ENCODE measurements around the gene LRRC8A. TPM values are rescaled to one million over a fixed set of nuclear protein-coding genes. Genes with fewer than 3 reads are reported as not detected.

Gene LRRC8A
- polyA plus RNA-seq, 1 of the 3 experiments (the other 2 are of a cell fraction), result 30.4 TPM

DNA sequence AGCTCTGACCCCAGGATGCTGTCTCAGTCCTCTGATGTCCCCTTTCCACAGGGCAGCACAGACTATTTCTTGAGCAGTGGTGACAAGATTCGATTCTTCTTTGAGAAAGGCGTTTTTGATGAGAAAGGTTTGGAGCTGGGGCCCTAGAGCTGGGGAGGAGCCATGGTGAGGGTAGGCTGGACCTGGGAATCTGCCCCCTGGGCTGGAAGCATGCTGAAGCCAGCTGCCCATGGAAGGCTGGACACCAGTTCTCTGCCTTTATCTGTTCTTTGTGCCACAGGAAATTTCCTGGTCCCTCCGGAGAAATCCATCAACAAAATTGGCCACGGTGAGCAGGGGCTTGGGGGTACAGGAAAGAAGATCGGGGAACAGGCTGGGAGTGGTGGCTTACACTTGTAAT, 51.8 kb downstream of the LRRC8A start:
- Histone ChIP-seq H4K20me1 (ENCODE audit: insufficient read depth) (no peaks in the 10 kb centered on the region), H3K9ac (no peak overlapping the region), H2AFZ (ENCODE audit: low read depth) (no peak overlapping the region), H3K4me1 (ENCODE audit: control insufficient read depth in 1 of 2, insufficient read depth in 2 of 2, low read depth in 1 of 2, low read length in 1 of 2) (no peaks in the 10 kb centered on the region), H3K9me2 (no peaks in the 10 kb centered on the region), H3K4me3 (ENCODE audit: low read depth in 2 of 2, low read length in 1 of 2) (no peak overlapping the region), H3K27ac (ENCODE audit: low read depth in 2 of 2, low read length in 1 of 2) (no peak overlapping the region), H3K4me2 (no peak overlapping the region), H3F3A (replicated peaks; ENCODE audit: insufficient read depth) (no peaks in the 10 kb centered on the region), H3K27me3 (ENCODE audit: insufficient read depth) (no peaks in the 10 kb centered on the region), H3K79me2 (ENCODE audit: insufficient read depth) (no peaks in the 10 kb centered on the region), H3K9me3 (no peaks in the 10 kb centered on the region), H3K36me3 (replicated peaks in 1 of 2; ENCODE audit: control insufficient read depth in 1 of 2, insufficient read depth in 2 of 2, low read length in 1 of 2) (no peaks in the 10 kb centered on the region)
- POLR2A ChIA-PET, result interaction anchor here (0.6 to 0.7 kb wide), 2 partner anchors 919 to 1286 kb away, joined by 3 read pairs; no protein-coding TSS in a partner anchor
- WGBS (ENCODE audit: low lambda C conversion rate), result 87% methylated on average over 5 of the region's 5 CpGs
- DNase-seq, result no peak
- TF ChIP-seq GATA2 (CRISPR knock-in tag; IDR thresholded peaks at IDR 0.05) (no peak), FOXM1 (IDR thresholded peaks at IDR 0.05; ENCODE audit: low read depth) (no peak)
- CTCF ChIA-PET, result interaction anchor here (1.0 kb wide), 1 partner anchor 232 kb away, joined by 3 read pairs; the partner anchor contains the start of gene PKN3

DNA sequence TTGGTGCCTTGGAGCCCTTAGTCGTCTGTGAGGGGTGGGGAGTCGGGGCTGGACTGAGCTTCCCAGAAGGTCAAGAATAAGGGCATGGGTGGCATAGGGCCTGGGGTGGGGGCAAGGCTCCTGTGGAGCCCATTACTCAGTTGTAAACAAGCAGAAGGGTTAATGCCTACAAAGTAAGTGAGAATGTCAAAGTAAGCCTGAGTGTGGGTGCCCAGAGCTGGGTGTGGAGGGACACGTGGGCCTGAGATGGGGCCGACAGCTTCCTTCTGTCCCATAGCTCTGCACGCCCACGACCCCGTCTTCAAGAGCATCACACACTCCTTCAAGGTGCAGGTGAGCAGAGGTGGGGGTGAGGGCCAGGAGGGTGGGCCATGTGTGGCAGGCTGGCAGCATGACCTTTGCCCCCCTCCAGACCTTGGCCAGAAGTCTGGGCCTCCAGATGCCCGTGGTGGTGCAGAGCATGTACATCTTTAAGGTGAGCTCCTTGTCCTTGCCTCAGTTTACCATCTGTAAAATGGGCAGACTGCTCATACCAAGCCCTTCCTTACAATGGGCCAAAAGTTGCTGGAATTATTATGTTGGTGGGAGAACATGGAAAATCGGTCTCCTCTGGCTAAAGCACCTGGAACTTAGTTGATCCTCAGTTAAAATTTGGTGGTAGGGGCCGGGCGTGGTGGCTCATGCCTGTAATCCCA, 54.4 kb downstream of the LRRC8A start:
- Histone ChIP-seq H3K9ac (no peak overlapping the region), H3K4me2 (no peak overlapping the region), H3K9me3 (no peaks in the 10 kb centered on the region), H4K20me1 (ENCODE audit: insufficient read depth) (no peaks in the 10 kb centered on the region), H3K36me3 (replicated peaks in 1 of 2; ENCODE audit: control insufficient read depth in 1 of 2, insufficient read depth in 2 of 2, low read length in 1 of 2) (no peaks in the 10 kb centered on the region), H3K27me3 (ENCODE audit: insufficient read depth) (no peaks in the 10 kb centered on the region), H3K27ac (ENCODE audit: low read depth in 2 of 2, low read length in 1 of 2) (no peak overlapping the region), H3K9me2 (no peaks in the 10 kb centered on the region), H3F3A (replicated peaks; ENCODE audit: insufficient read depth) (no peaks in the 10 kb centered on the region), H2AFZ (ENCODE audit: low read depth) (no peak overlapping the region), H3K4me1 (ENCODE audit: control insufficient read depth in 1 of 2, insufficient read depth in 2 of 2, low read depth in 1 of 2, low read length in 1 of 2) (peaks cover 6 to 12% of the 10 kb centered on the region in 2 experiments; a peak in 2 of 4 replicates), H3K4me3 (ENCODE audit: low read depth in 2 of 2, low read length in 1 of 2) (no peak overlapping the region), H3K79me2 (ENCODE audit: insufficient read depth) (no peaks in the 10 kb centered on the region)
- POLR2A ChIA-PET, result interaction anchor here (1.6 kb wide), 1 partner anchor 12 kb away, joined by 3 read pairs; no protein-coding TSS in a partner anchor
- no peak for TF ChIP-seq POLR2AphosphoS5 (IDR thresholded peaks at IDR 0.05; ENCODE audit: low read depth, low read length)
- no peak for TF ChIP-seq RXRA (IDR thresholded peaks at IDR 0.05; ENCODE audit: borderline replicate concordance, low read depth)
- no peak for TF ChIP-seq FOSL2 (IDR thresholded peaks at IDR 0.05; ENCODE audit: borderline replicate concordance, low read depth)
- TF ChIP-seq, protein P1, sequence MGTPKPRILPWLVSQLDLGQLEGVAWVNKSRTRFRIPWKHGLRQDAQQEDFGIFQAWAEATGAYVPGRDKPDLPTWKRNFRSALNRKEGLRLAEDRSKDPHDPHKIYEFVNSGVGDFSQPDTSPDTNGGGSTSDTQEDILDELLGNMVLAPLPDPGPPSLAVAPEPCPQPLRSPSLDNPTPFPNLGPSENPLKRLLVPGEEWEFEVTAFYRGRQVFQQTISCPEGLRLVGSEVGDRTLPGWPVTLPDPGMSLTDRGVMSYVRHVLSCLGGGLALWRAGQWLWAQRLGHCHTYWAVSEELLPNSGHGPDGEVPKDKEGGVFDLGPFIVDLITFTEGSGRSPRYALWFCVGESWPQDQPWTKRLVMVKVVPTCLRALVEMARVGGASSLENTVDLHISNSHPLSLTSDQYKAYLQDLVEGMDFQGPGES (IDR thresholded peaks at IDR 0.05; ENCODE audit: low read depth, low read length), result no peak
- TF ChIP-seq SMC3 (IDR thresholded peaks at IDR 0.05; ENCODE audit: low read depth, low read length), result no peak
- CTCF ChIA-PET, result interaction anchor here (1.3 to 2.8 kb wide), 5 partner anchors 9 to 234 kb away, joined by 3 to 18 read pairs (median 4); partner anchors contain the start of gene PKN3
- DNase-seq, result no peak
- WGBS (ENCODE audit: low lambda C conversion rate), result 82% methylated on average over 8 of the region's 11 CpGs
